Choroid plexus epithelial cell (primary cell): ENCODE measurements around the gene LHX3.

Source experiments
- DNase-seq: peaks from one replicate; pipeline ENCODE4 v3.0.0-alpha.2; 2010; ENCODE audit warnings: low read depth
- H3K4me3 ChIP-seq: 2 replicates; pipeline ENCODE4 v1.5.1; 2011; ENCODE audit warnings: low read depth, mild to moderate bottlenecking, control low read depth, low read length, moderate library complexity
- CTCF ChIP-seq: conservative IDR thresholded peaks from 2 replicates; pipeline ENCODE4 v1.5.1; 2011; ENCODE audit warnings: low read depth, mild to moderate bottlenecking, control low read depth, inconsistent platforms, low read length, moderate library complexity

LHX3 gene

GRCh38 chr9:136147890-136148714 is 56.8 kb downstream of the LHX3 start:
- TF ChIP-seq CTCF: no peak

GRCh38 chr9:136147038-136147889 is 57.7 kb downstream of the LHX3 start:
- no peak for DNase-seq
- no peak for TF ChIP-seq CTCF
- no peak overlapping the region for H3K4me3 ChIP-seq

More at GRCh38 chr9:136147890-136148714, 56.8 kb downstream of the LHX3 start:
- no peak overlapping the region for H3K4me3 ChIP-seq
- no peak for DNase-seq
